GM10248 (cell line): ENCODE measurements around the gene OR10A2.
"Not testable (repeated sequence)": the region's sequence is repeated elsewhere in the genome, so short reads cannot be mapped to it uniquely, and the experiment has no call there.

Source experiments
- CTCF ChIA-PET: fragments of 300-600 bp; sonication (Branson Sonifier 250); formaldehyde crosslinking; extraction: SDS; loops from one replicate; lab custom pipeline; 2021; ENCODE audit warnings: antibody characterized with exemption; lab: Yijun Ruan, JAX
- POLR2A ChIA-PET: fragments of 350-650 bp; sonication (Branson Sonifier 250); formaldehyde crosslinking; extraction: SDS; loops from one replicate; lab custom pipeline; 2020; ENCODE audit warnings: antibody characterized with exemption; lab: Yijun Ruan, JAX
- DNase-seq: peaks from one replicate; pipeline ENCODE4 v3.0.0; 2012; ENCODE audit errors: extremely low spot score
- CTCF ChIP-seq: IDR thresholded peaks from 2 replicates; pipeline ENCODE4 v1.5.1; 2012; ENCODE audit warnings: mild to moderate bottlenecking, low read depth; ENCODE audit errors: extremely low read depth, missing control alignments, control extremely low read depth

OR10A2 gene

GRCh38 chr11:6876325-6876724, 13.5 kb downstream of the OR10A2 start, which contains the start of gene OR10A4:
OR10A4 (plus strand) TSS chr11:6876625; CDS start chr11:6876648, 23 bp downstream.
- ChIA-PET CTCF (interaction anchor here (1.0 kb wide), 1 partner anchor 20 kb away, joined by 3 read pairs; no protein-coding TSS in a partner anchor), POLR2A (no interaction called here)
- TF ChIP-seq CTCF: no peak
- no peak for DNase-seq

GRCh38 chr11:6876914-6877313, 14.1 kb downstream of the OR10A2 start:
- POLR2A ChIA-PET: no interaction called here

GRCh38 chr11:6882751-6883150, 19.9 kb downstream of the OR10A2 start:
- no peak for TF ChIP-seq CTCF
- no peak for DNase-seq
- ChIA-PET POLR2A (no interaction called here), CTCF (no interaction called here)

More at GRCh38 chr11:6876914-6877313, 14.1 kb downstream of the OR10A2 start:
- no peak for DNase-seq
- TF ChIP-seq CTCF: no peak
- CTCF ChIA-PET: no interaction called here

GRCh38 chr11:6887711-6888110, 24.9 kb downstream of the OR10A2 start:
- DNase-seq, POLR2A ChIA-PET, CTCF ChIA-PET: not testable (repeated sequence)

- DNase-seq: no peak
- no peak for TF ChIP-seq CTCF
- CTCF ChIA-PET: interaction anchor here (1.4 to 1.6 kb wide), 2 partner anchors 13 to 76 kb away, joined by 3 to 4 read pairs; no protein-coding TSS in a partner anchor
- POLR2A ChIA-PET: no interaction called here
These were observed 26.0 kb downstream of the OR10A2 start for GRCh38 chr11:6888830-6889229.

GRCh38 chr11:6889835-6890234, 27.0 kb downstream of the OR10A2 start:
- ChIA-PET CTCF (interaction anchor here (1.1 to 1.6 kb wide), 3 partner anchors 14 to 132 kb away, joined by 3 to 4 read pairs (median 4); no protein-coding TSS in a partner anchor), POLR2A (no interaction called here)
- no peak for DNase-seq
- TF ChIP-seq CTCF: no peak

GRCh38 chr11:6892400-6892799, 29.5 kb downstream of the OR10A2 start, which contains the start of gene OR2D2:
OR2D2 (minus strand) TSS chr11:6892500; CDS start chr11:6892500, 0 bp downstream.
- ChIA-PET CTCF (no interaction called here), POLR2A (no interaction called here)
- DNase-seq: no peak
- no peak for TF ChIP-seq CTCF
